GM19438 (cell line): ENCODE results near the gene HCAR1.
"Not testable (repeated sequence)": the region's sequence is repeated elsewhere in the genome, so short reads cannot be mapped to it uniquely, and the experiment has no call there.

Experiments
- ATAC-seq: cut with Tn5 transposase; IDR thresholded peaks from one replicate; pipeline ENCODE4 v1.9.1; 2021; ENCODE audit warnings: low read depth; ENCODE audit not compliant: unreplicated experiment

Gene HCAR1, protein sequence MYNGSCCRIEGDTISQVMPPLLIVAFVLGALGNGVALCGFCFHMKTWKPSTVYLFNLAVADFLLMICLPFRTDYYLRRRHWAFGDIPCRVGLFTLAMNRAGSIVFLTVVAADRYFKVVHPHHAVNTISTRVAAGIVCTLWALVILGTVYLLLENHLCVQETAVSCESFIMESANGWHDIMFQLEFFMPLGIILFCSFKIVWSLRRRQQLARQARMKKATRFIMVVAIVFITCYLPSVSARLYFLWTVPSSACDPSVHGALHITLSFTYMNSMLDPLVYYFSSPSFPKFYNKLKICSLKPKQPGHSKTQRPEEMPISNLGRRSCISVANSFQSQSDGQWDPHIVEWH

DNA sequence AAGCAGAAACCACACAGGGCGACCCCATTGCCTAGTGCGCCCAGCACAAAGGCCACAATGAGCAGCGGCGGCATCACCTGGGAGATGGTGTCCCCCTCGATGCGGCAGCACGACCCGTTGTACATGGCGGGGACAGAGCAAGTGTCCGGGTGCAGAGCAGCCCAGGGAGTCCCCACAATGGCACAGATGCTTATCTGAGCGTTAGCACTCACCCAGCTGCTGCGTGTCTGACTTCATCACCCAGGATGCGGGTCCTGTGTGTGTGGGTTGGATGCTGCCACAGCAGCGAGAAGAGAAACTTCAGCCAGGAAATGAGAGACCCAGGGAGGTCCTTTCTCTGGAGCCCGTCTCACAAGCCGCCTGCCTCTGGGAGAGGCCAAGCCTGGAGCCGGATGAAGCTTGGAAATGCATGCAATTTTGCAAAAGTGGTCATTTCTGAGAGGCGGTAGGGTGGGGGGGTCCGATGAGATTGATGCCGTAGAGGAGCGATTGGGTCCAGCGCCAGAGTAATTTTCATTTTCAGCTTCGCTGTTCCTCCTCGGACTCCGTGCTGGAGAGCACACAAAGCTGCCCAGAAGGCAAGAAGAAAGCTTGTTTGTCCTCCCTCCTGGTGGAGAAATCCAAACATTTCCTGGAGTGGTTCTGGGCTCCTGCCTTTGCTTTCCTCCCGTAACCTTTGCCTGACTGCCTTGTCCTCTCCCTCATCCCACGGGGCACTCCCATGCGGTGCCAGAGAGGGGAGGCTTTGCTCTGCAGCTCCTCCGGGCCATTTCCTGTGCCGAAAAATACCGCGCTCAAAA is at the start of gene HCAR1:
TSS of gene HCAR1 (minus strand) at position 630 of the 800 bp plus-strand sequence. CDS start at position 125, 505 bp downstream.
- no peak for ATAC-seq

DNA sequence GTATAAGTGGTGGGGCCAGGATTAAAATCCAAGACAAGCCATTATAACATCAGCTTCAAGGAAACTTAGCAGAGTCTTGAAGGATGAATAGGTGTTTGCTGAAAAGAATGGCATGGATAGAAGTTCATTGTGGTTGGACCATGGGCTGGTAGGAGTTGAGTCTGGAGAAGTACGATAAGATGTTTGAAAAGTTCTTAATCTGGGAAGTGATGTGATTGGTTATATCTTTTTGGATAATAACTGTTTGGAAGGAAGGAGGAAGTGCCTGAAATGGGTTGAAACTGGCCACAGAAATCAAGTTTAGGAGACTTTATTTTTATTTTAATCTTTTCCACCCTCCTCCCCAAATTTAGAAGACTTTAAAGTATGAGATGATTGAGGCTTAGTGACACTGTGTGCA is 26.9 kb upstream of the HCAR1 start:
- no peak for ATAC-seq

DNA sequence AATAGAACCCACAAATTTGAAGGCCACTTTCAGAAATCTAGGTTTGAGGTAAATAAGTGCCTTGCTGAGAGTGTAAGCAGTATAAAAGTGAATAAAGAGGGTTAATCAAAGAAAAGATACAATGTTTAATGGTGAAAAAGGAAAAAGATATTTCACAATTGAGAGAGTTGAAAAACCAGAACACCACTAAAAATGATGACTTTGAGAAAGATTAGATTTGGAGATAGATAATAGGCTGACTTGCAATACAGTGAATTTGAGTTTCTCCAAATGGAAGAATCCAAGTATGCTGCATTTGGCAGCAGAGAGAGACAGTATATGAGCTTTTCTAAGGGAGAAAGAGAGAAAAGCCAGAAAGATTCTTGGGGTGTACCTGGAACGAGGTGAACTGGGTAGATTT is 24.1 kb upstream of the HCAR1 start:
- no peak for ATAC-seq

DNA sequence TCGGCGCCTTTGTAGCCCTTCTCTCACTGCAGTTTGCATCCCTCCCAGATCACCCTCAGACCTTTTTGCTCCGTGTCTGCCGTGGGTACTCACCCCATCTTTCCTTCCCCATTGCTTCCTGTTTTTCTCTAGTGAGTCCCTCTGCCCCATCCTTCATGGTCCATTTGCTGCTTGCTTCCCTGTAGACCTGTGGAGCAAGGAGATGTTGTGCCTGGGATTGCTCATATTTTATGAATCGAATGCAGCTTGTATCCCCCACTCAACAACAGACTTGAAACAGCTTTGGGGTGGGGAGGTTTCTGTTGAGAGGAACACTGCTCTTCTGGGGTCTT is 22.6 kb upstream of the HCAR1 start:
- ATAC-seq: no peak

DNA sequence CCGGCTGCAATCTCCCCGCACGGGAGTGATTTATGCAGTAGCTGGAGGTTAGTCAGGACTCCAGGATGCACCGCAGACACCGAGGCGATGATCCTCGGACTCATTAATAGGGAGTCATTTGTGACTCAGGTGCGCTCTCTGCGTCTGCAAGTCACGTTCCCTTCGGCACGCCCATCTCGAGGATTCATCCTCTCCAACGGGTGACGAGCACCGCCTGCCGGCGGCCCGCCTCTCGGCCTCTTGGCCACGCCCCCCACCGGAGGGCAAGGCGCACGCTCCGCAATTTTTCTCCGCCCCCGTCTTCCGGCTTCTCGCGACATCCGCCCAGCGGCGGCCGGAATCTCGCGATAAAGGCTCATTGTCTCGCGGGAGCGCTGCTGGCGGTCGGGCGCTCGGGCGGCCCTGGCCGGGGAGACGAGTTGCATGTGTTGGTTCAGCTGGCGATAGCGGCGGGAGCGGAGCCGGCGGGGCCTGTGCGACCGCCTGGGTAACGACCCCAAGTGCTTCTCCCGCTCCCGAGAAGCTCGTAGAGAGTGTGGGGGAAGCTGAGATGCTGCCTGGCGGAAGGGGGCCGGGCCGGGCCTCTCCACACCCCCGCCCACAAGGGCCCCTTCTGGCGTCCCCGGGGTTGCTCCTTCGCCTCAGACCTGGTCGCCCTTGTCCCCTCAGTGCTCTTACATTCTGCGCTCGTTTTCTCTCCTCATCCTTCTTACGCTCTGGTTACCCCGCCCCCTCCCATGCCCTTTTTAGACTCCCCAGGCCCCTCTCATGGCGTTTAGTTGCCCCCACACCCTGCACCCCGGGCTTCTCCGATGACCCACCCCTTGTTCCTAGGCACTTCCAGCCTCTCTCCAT is 22.0 kb upstream of the HCAR1 start, which contains the start of gene DENR:
TSS of gene DENR (plus strand) at position 361 of the 855 bp plus-strand sequence. CDS start 878 bp downstream, outside the sequence.
- ATAC-seq: peak; percentile 90

DNA sequence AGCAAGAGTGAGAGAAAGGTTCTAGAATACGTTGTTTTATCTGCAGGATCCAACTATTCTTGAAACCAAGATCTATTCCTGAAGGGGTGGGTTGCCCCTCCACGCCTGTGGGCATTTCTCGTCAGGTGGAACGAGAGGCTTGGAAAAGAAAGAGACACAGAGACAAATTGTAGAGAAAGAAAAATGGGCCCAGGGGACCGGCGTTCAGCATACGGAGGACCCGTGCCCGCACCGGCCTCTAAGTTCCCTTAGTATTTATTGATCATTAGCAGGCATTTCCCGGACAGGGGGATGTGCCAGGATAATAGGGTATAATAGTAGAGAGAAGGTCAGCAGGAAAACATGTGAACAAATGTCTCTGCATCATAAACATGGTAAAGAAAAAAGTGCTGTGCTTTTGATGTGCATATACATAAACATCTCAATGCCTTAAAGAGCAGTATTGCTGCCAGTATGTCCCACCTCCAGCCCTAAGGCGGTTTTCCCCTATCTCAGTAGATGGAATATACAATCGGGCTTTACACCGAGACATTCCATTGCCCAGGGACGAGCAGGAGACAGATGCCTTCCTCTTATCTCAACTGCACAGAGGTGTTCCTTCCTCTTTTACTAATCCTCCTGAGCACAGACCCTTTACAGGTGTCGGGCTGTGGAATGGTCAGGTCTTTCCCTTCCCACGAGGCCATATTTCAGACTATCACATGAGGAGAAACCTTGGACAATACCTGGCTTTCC is 20.3 kb upstream of the HCAR1 start:
- not testable (repeated sequence) for ATAC-seq

DNA sequence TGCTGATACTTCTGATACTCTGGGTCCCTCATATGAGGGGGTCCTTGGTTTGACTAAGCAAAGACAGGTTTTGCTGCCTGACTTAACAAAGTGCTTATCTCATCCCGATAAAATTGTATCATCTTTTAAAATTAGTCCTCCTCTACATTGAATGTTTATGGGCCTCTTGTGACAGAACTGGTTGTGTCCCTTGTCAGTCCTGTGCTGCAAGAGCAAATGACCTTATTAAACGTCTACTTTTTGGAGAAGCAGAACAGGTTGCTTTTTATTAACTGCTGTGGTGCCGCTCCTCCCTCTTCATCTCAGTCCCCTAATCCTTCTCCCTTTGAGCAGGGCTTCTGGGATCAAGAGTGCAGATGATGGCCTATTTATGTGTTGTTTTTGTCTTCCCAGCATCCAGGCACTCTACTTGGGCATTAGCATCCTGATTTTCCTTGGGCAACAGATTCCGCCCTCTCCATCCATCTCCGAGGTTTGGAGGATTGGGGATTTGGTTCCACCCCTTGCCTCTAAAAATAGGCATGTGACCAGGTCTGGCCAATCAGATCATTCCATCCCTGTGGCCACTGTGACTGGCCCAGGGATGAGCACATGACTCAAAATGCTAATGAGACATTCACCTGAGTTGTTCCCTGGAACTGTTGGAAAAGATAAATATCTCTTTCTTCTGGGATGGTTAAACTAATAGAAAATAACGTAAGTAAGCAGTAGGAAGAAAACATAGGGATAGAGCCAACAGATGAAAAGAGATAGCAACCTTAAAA is 19.1 kb upstream of the HCAR1 start:
- no peak for ATAC-seq

DNA sequence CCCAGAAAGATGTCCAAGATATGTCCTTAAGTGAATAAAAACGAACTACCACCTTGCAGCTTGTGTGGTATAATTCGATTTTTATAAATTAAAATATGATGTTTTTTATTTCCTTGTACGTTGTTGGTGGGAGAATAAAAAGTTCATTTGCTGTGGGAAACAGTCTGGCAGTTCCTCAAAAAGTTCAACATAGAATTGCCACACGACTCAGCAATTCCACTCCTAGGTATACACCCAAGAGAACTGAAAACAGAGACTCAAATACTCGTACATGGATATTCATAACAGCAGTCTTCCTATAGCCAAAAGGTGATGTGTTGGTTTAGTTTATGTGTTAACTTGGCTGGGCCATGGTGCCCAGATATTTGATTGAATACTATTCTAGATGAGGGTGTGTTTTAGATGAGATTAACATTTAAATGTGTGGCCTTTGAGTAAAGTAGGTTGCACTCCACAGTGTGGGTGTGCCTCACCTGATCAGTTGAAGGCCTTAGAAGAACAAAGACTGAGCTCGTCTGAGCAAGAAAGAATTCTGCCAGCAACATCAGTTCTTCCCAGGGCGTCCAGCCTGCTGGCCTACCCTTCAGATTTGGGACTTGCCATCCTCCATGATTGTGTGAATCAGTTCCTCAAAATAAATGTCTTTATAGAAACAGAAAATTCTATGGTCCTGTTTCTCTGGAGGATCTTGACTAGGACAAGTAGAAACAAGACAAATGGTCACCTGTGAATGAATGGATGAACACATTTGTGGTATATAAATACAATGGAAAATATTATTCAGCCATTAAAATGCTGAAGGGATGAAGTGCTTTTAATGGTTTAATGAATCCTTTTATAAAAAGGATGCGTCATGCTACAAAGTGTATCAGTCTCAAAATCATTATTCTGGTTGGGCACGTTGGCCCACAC is 16.8 kb upstream of the HCAR1 start:
- ATAC-seq: no peak

DNA sequence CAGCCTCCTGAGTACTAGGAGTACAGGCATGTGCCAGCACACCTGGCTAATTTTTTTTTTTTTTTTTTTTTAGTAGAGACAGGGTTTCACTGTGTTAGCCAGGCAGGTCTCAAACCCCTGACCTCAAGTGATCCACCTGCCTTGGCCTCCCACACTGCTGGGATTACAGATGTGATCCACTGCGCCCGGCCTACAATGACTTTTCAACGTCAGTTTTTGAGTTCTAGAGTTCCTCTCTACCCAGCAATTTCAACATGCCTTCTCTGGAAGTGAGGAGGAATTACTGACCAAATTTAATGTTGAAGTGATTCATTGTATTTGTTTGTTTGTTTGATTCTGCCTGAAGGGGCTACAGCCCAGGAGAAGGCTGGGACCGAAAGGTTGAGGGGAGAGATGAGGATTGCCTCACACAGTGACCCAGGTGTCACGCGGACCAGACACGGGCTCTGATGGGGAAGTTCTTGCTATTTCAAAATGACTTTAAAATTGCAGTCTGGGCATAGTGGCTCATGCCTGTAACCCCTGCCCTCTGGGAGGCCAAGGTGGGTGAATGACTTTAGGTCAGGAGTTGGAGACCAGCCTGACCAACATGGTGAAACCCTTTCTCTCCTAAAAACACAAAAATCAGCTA is 13.4 kb upstream of the HCAR1 start:
- no peak for ATAC-seq

DNA sequence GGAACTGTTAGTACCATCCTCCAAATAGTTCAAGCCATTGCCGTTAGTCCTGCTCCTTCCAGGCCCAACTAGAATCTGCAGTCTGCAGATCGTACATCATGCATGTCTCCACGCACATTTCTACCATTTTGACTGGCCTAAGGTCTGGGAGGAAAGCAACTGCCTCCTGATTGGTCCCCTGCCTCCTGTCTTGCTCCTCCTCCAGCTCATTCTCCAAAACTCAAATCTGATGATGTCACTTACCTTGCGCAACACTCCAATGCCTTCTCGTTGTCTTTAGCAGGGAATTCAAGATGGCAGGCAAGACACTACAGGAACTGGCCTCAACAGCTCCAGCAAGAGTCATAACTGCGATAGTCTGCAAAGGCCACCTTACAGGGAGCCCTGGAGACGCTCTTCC is 9.7 kb upstream of the HCAR1 start:
- no peak for ATAC-seq

DNA sequence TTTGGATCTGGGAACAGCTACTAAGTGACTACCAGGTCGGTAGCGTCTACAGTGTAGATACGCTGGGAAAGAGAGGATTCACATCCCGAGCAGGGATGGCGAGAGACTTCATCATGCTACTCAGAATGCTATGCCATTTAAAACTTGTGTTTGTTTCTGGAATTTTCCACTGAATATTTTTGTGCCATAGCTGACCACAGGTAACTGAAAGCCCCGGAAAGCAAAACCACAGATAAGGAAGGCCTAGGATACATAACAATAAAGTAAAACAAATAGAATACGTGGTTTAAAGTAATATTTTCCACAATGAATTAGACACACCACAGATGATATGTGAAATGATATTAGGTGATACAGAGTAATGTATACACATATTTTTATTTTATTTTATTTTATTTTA is 7.9 kb upstream of the HCAR1 start:
- no peak for ATAC-seq

DNA sequence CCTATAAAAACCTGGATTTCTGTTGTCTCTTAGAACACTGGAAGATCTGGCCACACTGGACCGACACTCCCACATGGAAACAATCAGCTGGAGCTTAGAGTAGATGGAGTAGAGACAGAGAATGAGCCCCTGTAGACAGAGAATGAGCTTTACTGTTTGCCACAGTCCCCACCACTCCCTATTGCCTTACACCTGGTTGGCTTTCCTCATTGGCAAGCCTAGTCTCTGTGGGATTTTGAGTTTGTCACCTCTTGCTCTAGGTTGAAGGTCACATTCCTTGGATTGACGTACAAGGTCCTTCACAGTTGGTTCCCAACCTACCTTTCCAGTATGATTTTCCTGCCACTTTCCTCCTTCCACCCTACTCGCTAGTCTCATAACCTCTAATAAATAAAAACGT is 2.0 kb upstream of the HCAR1 start:
- no peak for ATAC-seq

DNA sequence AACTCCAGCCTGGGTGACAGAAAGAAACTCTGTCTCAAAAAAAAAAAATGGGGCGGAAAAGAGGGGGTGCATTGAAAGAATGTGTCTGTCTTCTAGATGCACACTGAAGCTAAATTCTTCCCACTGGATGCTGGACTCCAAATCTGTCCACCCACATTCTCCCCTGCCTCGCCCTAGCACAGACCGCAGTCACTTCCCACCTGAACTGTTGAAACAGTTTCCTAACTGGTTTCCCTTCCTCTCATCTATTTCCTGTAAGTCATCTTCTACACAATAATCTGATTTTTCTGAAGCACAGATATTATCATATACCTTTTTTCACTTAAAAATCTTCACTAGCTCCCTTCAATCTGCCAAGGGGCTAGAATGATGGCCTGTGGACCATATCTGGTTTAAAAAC is 1.5 kb upstream of the HCAR1 start:
- ATAC-seq: no peak

DNA sequence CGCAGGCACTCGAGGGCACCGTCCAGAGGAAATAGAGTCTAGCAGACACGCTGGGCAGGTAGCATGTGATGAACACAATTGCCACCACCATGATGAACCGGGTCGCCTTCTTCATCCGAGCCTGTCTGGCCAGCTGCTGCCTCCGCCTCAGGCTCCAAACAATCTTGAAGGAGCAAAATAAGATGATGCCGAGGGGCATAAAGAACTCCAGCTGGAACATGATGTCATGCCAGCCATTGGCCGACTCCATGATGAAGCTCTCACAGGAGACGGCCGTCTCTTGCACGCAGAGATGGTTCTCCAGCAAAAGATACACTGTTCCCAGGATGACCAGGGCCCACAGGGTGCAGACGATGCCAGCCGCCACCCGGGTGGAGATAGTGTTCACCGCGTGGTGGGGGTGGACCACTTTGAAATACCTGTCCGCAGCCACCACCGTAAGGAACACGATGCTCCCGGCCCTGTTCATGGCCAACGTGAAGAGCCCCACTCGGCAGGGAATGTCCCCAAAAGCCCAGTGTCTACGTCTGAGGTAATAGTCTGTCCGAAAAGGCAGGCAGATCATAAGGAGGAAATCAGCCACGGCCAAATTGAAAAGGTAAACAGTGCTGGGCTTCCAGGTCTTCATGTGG is 945 bp downstream of the HCAR1 start:
- ATAC-seq: no peak

DNA sequence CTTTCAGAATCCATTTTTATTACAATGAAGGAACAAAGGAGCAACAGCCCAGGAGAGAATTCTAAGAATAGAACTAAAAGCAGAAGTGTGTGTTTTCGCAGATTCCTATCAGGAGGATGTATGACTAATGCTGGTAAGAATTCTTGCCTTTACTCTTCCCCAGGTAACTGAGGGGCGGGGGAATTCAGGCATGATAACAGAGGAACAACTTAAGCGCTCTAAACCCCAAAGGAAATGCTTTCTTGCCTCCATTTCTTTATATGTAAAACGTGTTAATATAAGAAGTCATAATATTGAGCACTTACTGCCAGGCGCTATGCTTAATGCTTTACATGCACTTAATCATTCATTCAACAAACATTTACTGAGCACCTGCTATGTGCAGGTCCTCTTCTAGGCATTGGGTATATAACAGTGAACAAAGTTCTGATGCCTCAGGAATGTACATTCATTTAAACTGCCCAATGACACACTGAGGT is 4.5 kb downstream of the HCAR1 start:
- no peak for ATAC-seq

DNA sequence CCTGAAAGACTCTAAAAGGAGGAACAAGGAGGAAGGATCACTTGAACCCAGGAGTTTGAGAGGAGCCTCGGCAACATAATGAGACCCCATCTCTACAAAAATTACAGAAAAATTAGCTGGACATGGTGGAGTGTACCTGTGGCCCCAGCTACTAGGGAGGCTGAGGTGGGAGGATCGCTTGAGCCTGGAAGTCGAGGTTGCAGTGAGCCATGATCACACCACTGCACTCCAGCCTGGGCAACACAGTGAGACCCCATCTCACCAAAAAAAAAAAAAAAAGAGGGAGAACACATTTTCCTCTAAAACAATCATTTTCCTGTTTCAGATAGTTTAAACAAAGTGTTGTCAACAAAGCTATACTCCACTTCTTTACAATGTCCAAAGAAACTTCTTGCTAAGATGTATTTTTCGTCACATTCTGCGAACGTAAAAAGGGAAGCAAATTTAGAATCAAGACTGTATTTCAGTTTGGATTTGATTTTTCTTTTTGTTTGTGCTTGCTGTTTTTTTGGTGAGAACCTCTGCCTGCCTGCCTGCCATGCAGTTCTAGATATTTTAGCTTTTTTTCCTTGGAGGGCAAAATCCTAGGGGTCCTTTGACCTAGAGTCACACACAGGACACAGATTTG is 5.1 kb downstream of the HCAR1 start:
- ATAC-seq: no peak

DNA sequence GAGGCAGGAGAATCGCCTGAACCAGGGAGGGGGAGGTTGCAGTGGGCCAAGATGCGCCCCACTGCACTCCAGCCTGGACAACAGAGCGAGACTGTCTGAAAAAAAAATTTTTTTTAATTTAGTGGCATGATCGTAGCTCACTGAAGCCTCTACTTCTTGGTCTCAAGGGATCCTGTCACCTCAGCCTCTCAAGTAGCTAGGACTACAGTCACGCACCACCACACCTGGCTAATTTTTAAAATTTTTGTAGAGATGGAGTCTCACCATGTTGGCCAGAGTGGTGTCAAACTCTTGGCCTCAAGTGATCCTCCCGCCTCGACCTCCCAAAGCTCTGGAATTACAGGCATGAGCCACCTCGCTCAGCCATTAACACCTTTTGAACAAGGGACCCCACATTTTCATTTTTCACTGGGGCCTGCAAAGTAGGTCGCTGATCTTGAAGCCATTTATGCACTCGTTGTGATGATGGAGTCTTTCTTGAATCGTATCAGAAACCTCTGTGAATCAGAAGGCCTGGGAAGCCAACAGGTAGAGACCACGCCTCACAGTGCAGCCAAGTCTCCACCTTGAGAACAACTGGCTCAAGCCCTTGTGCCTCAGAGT is 5.9 kb downstream of the HCAR1 start:
- no peak for ATAC-seq
